Myometrial cell (primary cell): ENCODE data around the gene DCAKD. TPM values are rescaled to one million over a fixed set of nuclear protein-coding genes. Genes with fewer than 3 reads are reported as not detected.

Experiments
- total RNA-seq: library from RNA; depleted of rRNA; stranded (reverse); fragments of >200 nt; gene quantifications from 2 replicates; pipeline ENCODE4 v1.2.3, GENCODE V29; 2015

Gene DCAKD
- total RNA-seq: 62.4 and 64.0 TPM in 2 replicates

GRCh38 chr17:45051060-45051719, at the start of gene DCAKD:
TSS of gene DCAKD (minus strand) at chr17:45051632. CDS start at chr17:45034885, 16,747 bp downstream.

GRCh38 chr17:45060797-45061605, 9.6 kb upstream of the DCAKD start, which contains the start of gene NMT1:
TSS of gene NMT1 (plus strand) at chr17:45061317. CDS start at chr17:45061330, 13 bp downstream.

Other genes starting within 250 kb of the DCAKD start
- gene GJC1, start 221.3 kb downstream of the DCAKD start, total RNA-seq: 11.0 and 24.3 TPM in 2 replicates
- not detected in 2 replicates for gene HIGD1B, start 203.7 kb downstream of the DCAKD start, total RNA-seq
- 63.1 and 67.2 TPM in 2 replicates for gene EFTUD2, start 152.2 kb downstream of the DCAKD start, total RNA-seq
- 0.29 and 0.53 TPM in 2 replicates for gene GFAP, start 136.1 kb downstream of the DCAKD start, total RNA-seq
- 11.2 and 12.4 TPM in 2 replicates for gene KIF18B, start 103.9 kb downstream of the DCAKD start, total RNA-seq
- 3.2 and 9.0 TPM in 2 replicates for gene C1QL1, start 83.3 kb downstream of the DCAKD start, total RNA-seq
- gene NMT1, start 9.7 kb upstream of the DCAKD start, total RNA-seq: 113 and 146 TPM in 2 replicates
- 38.6 and 42.9 TPM in 2 replicates for gene PLCD3, start 80.9 kb upstream of the DCAKD start, total RNA-seq
- 4.0 and 9.9 TPM in 2 replicates for gene ACBD4, start 84.1 kb upstream of the DCAKD start, total RNA-seq
- gene HEXIM1, start 96.8 kb upstream of the DCAKD start, total RNA-seq: 15.6 and 19.3 TPM in 2 replicates
- 5.7 and 6.6 TPM in 2 replicates for gene HEXIM2, start 110.2 kb upstream of the DCAKD start, total RNA-seq
- gene FMNL1, start 170.3 kb upstream of the DCAKD start, total RNA-seq: 2.0 and 9.0 TPM in 2 replicates
- gene SPATA32, start 210.5 kb upstream of the DCAKD start, total RNA-seq: not detected in 2 replicates